SW480 (cell line): ENCODE results near the gene RPL32.
"Not testable (repeated sequence)": the region's sequence is repeated elsewhere in the genome, so short reads cannot be mapped to it uniquely, and the experiment has no call there.

Source experiments
- DNase-seq: peaks from one replicate; pipeline ENCODE4 v3.0.0-alpha.2; 2016; ENCODE audit warnings: low spot score

The RPL32 gene

GRCh38 chr3:12808587-12808986, 32.8 kb downstream of the RPL32 start:
- no peak for DNase-seq

DNA sequence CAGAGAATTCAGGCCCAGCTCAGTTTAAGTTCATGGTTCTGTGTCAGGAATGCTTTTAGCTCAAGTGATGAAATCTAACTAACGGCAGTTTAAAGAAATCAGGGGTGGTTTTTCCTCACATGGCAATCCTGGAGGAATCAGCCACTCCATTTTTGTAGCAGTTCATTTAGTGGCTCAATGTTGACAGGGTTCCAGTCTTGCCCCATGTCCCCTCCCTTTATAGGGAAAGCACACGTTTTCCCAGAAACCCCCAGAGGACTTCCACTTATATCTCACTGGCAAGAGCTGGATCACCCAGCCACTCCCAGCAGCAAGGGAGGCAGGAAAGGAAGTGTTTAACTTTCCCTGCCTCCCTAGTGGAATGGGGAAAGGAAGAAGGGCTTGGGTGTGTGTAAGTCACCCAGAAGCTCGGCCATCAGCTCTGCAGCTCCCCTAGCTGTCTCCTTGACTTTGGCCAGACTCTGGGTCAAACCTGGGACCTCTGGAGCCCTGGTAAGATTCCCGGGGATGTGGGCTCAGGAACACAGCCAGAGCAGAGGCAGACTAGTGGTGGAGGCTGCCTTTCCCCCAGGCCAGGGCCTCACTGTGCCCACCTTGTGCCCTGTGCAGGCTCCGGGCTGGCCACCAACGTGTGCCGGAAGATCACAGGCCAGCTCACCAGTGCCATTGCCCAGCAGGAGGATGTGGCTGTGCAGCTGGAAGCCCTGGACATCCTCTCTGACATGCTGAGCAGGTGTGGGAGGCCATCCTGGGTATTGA, 33.6 kb downstream of the RPL32 start:
- no peak for DNase-seq

- no peak for DNase-seq
These were observed 34.3 kb downstream of the RPL32 start for GRCh38 chr3:12807066-12807465.

- DNase-seq, result no peak
These were observed 38.0 kb downstream of the RPL32 start for GRCh38 chr3:12803371-12803770.

DNA sequence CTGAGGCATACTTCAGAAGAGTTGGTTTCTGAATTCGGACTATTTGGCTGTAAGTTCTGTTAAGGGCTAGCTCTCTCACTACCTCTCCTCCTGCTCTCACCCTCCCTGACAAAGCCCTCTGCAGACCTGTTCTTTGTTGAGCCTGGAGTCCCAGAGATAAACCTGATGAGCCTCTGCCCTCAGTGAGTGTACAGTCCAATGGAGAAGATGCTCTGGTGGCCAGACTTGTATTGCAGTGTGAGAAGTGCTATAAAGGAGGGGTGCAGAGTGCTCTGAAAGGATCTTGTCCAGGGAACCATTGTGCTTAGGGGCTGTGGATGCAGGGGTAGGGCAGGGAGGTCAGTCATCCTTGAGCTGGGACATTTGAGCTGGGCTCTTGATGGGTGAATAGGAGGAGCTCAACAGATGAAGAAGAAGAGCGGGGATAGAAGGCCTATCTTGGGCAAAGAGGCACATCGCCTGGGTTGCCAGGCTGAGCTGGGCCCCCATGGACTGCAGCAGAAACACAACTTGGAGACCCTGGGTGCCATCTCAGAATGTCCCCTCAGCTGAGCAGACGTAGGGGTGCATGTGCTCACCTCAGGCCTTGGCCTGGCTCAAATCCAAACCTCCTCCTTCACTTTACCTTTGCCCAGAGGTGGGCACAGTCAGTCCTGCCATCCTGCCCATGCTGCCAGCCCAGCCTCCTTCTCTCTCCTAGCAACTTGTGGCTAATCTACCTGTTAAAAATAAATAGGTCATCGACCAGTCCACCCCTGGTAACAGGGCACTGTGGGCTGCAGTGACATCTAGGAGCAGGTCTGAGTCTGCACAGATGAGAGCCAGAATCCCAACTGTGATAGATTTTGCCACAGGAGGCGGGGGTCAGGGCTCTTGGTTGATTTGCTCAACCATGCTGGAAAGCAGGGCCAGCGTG, 41.6 kb downstream of the RPL32 start:
- no peak for DNase-seq

GRCh38 chr3:12798559-12799179, 42.7 kb downstream of the RPL32 start:
- no peak for DNase-seq

GRCh38 chr3:12797892-12798558, 43.3 kb downstream of the RPL32 start:
- DNase-seq, result no peak

- no peak for DNase-seq
These were observed 44.1 kb downstream of the RPL32 start for GRCh38 chr3:12797124-12797891.

GRCh38 chr3:12796171-12797123, 44.9 kb downstream of the RPL32 start, which contains the start of gene CAND2:
TSS of gene CAND2 (plus strand) at chr3:12796680. CDS start at chr3:12796721, 41 bp downstream.
- DNase-seq, result no peak

DNA sequence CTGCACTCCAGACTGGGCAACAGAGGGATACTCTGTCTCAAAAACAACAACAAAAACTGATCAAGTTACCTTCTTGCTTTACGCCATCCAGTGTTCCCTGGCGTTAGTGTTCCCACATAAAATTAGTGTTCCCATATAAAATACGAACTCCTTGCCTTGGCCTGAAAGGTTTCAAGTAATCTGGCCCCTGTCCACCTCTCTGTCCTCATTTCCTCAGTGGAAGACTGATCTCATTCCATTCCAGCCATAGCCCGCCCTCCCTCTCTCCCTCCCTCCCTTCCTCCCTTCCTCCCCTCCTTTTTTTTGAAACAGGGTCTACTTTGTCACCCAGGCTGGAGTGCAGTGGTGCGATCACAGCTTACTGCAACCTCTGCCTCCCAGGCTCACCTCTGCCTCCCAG, 47.7 kb downstream of the RPL32 start:
- DNase-seq, result no peak

GRCh38 chr3:12791430-12791829, 49.9 kb downstream of the RPL32 start:
- DNase-seq, result no peak

DNA sequence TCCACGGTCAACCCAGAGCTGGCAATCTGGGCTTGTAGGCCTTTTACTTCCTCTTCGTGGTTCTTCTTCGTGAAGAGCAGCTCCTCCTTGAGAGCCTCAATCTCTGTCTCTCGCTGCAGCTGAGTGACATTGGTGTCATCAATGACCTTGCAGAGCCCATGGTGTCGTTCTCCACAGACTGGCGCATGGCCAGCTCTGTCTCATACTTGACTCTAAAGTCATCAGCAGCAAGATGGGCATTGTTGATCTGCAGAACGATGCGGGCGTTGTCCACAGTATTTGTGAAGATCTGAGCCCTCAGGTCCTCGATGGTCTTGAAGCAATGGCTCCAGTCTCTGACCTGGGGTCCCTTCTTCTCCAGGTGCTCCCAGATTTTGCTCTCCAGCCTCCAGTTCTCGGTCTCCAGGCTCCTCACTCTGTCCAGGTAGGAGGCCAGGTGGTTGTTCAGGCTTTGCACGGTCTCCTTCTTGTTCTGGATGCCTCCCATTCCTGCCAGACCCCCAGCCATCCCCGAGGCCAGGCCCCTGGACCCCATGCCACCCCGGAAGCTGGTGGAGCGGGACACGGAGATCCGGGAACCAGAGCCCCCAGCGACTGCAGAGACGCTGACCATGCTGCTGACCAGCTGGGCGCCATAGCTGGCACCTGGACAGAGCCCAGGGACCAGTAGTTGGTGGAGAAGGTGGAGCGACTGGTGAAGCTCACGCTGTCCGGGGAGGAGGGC, 53.2 kb downstream of the RPL32 start:
- not testable (repeated sequence) for DNase-seq

GRCh38 chr3:12787346-12787745, 54.0 kb downstream of the RPL32 start:
- DNase-seq, result peak; percentile 16

- DNase-seq, result no peak
These were observed 56.3 kb downstream of the RPL32 start for GRCh38 chr3:12785096-12785495.
